Stimulated activated CD8-positive, alpha-beta memory T cell treated with anti-CD3 and anti-CD28 coated beads, Interleukin-2, amount 100 ng/mL, for 1 hour (primary cell): Measurements from ENCODE around the gene P2RY8.
"Not testable (repeated sequence)": the region's sequence is repeated elsewhere in the genome, so short reads cannot be mapped to it uniquely, and the experiment has no call there.

Experiments used
- DNase-seq, 2 donors: peaks; one replicate each; pipeline ENCODE4 v3.0.0-alpha.2; 2020; ENCODE audit warnings: low read depth in 2 of 2

The P2RY8 gene

GRCh38 chrX:1446984-1447968 lies 89.7 kb downstream of the P2RY8 start:
- not testable (repeated sequence) for DNase-seq

GRCh38 chrX:1444561-1445500 lies 92.2 kb downstream of the P2RY8 start:
- no peak for DNase-seq

GRCh38 chrX:1443496-1444075 lies 93.4 kb downstream of the P2RY8 start:
- no peak for DNase-seq

GRCh38 chrX:1442724-1443367 lies 94.1 kb downstream of the P2RY8 start:
- no peak for DNase-seq

- DNase-seq, result no peak
These were observed 94.8 kb downstream of the P2RY8 start for GRCh38 chrX:1442016-1442665.

GRCh38 chrX:1440506-1440905 lies 96.5 kb downstream of the P2RY8 start:
- DNase-seq, result no peak

- no peak for DNase-seq
These were observed 101.6 kb downstream of the P2RY8 start for GRCh38 chrX:1435241-1435895.

- no peak for DNase-seq
These were observed 102.1 kb downstream of the P2RY8 start for GRCh38 chrX:1434871-1435240.

- no peak for DNase-seq
These were observed 103.2 kb downstream of the P2RY8 start for GRCh38 chrX:1433646-1434357.

GRCh38 chrX:1430451-1430850 lies 106.5 kb downstream of the P2RY8 start:
- no peak for DNase-seq

- no peak for DNase-seq
These were observed 109.2 kb downstream of the P2RY8 start for GRCh38 chrX:1427756-1428155.

GRCh38 chrX:1426321-1426720 lies 110.7 kb downstream of the P2RY8 start:
- DNase-seq, result not testable (repeated sequence)

- no peak for DNase-seq
These were observed 111.6 kb downstream of the P2RY8 start for GRCh38 chrX:1425381-1425780.

GRCh38 chrX:1424147-1424851 lies 112.7 kb downstream of the P2RY8 start:
- DNase-seq, result no peak

- no peak for DNase-seq
These were observed 113.8 kb downstream of the P2RY8 start for GRCh38 chrX:1423215-1423614.

GRCh38 chrX:1422135-1422465 lies 114.9 kb downstream of the P2RY8 start:
- no peak for DNase-seq

GRCh38 chrX:1421433-1422134 lies 115.4 kb downstream of the P2RY8 start:
- DNase-seq, result no peak

GRCh38 chrX:1420371-1420770 lies 116.6 kb downstream of the P2RY8 start:
- no peak for DNase-seq
